PFSK-1 (cell line): Measurements from ENCODE around the gene CELSR1.

Experiments
- POLR2AphosphoS5 ChIP-seq: IDR thresholded peaks from 2 replicates; pipeline ENCODE4 v1.6.1; 2012; ENCODE audit warnings: low read depth, mild to moderate bottlenecking, control low read depth, low read length, moderate library complexity
- REST ChIP-seq, 2 experiments: IDR thresholded peaks; 2 replicates each; pipeline versions ENCODE4 v1.6.1 to v1.8.0; 2011 to 2012; ENCODE audit warnings: low read depth in 2 of 2, low read length in 2 of 2, control low read depth in 1 of 2, inconsistent platforms in 1 of 2, mild to moderate bottlenecking in 1 of 2, moderate library complexity in 1 of 2; ENCODE audit not compliant: insufficient read depth in 1 of 2
- SIN3A ChIP-seq: IDR thresholded peaks from 2 replicates; pipeline ENCODE4 v1.6.1; 2012; ENCODE audit warnings: mild to moderate bottlenecking, low read length, moderate library complexity, borderline replicate concordance; ENCODE audit not compliant: insufficient read depth

GRCh38 chr22:46502440-46503175 is 34.8 kb downstream of the CELSR1 start:
- TF ChIP-seq POLR2AphosphoS5, result no peak
- no peak for TF ChIP-seq SIN3A
- no peak for TF ChIP-seq REST (IDR thresholded peaks at IDR 0.05; ENCODE audit: insufficient read depth in 1 of 2, low read depth in 2 of 2, low read length in 2 of 2)
